ENCODE measurements around the gene ZRANB3. TPM values are rescaled to one million over a fixed set of nuclear protein-coding genes. Genes with fewer than 3 reads are reported as not detected.

ZRANB3 gene
- total RNA-seq, 1 donor from 2014 or later: 18.6 TPM

GRCh38 chr2:135317375-135317774 is 213.6 kb downstream of the ZRANB3 start:
- H3K9me3 Mint-ChIP-seq (ENCODE audit: low read depth): no peaks in the 10 kb centered on the region
- no peak for TF ChIP-seq CTCF (IDR thresholded peaks at IDR 0.05; ENCODE audit: unreplicated experiment)
- no peaks in the 10 kb centered on the region for H3K4me1 Mint-ChIP-seq (ENCODE audit: low read depth)
- no peak for DNase-seq (ENCODE audit: low spot score, unreplicated experiment)
- H3K27me3 Mint-ChIP-seq: no peaks in the 10 kb centered on the region
- no peaks in the 10 kb centered on the region for H3K36me3 Mint-ChIP-seq (ENCODE audit: insufficient read depth)
- no peak overlapping the region for H3K4me3 Mint-ChIP-seq (ENCODE audit: low read depth)
- no peak overlapping the region for H3K27ac Mint-ChIP-seq

DNA sequence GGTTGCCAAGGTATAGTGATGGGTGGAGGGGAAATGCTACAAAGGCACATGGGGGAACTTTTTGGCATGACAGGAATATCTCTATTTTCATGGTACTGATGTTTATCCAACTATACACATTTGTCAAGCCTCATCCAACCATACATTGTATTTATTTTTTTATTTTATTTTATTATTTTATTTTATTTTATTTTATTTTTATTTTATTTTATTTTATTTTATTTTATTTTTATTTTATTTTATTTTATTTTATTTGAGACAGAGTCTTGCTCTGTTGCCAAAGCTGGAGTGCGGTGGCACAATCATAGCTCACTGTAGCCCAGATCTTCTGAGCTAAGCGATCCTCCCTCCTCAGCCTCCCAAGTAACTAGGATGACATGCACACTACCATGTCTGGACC is 219.1 kb downstream of the ZRANB3 start:
- Mint-ChIP-seq H3K27me3 (no peaks in the 10 kb centered on the region), H3K4me1 (ENCODE audit: low read depth) (no peaks in the 10 kb centered on the region), H3K36me3 (ENCODE audit: insufficient read depth) (peaks cover 5% of the 10 kb centered on the region), H3K4me3 (ENCODE audit: low read depth) (no peak overlapping the region), H3K27ac (no peak overlapping the region), H3K9me3 (ENCODE audit: low read depth) (peaks cover 7% of the 10 kb centered on the region)
- no peak for DNase-seq (ENCODE audit: low spot score, unreplicated experiment)
- TF ChIP-seq CTCF (IDR thresholded peaks at IDR 0.05; ENCODE audit: unreplicated experiment): no peak

GRCh38 chr2:135311268-135311667 is 219.8 kb downstream of the ZRANB3 start:
- no peaks in the 10 kb centered on the region for H3K4me1 Mint-ChIP-seq (ENCODE audit: low read depth)
- no peak for TF ChIP-seq CTCF (IDR thresholded peaks at IDR 0.05; ENCODE audit: unreplicated experiment)
- H3K9me3 Mint-ChIP-seq (ENCODE audit: low read depth): peaks cover 7% of the 10 kb centered on the region
- H3K36me3 Mint-ChIP-seq (ENCODE audit: insufficient read depth): peaks cover 5% of the 10 kb centered on the region
- no peaks in the 10 kb centered on the region for H3K27me3 Mint-ChIP-seq
- H3K27ac Mint-ChIP-seq: no peak overlapping the region
- no peak for DNase-seq (ENCODE audit: low spot score, unreplicated experiment)
- H3K4me3 Mint-ChIP-seq (ENCODE audit: low read depth): no peak overlapping the region

GRCh38 chr2:135304694-135305093 is 226.3 kb downstream of the ZRANB3 start:
- Mint-ChIP-seq H3K36me3 (ENCODE audit: insufficient read depth) (peaks cover 7% of the 10 kb centered on the region), H3K9me3 (ENCODE audit: low read depth) (peaks cover 15% of the 10 kb centered on the region), H3K4me3 (ENCODE audit: low read depth) (no peak overlapping the region), H3K4me1 (ENCODE audit: low read depth) (no peaks in the 10 kb centered on the region), H3K27me3 (no peaks in the 10 kb centered on the region), H3K27ac (no peak overlapping the region)
- DNase-seq (ENCODE audit: low spot score, unreplicated experiment): no peak
- no peak for TF ChIP-seq CTCF (IDR thresholded peaks at IDR 0.05; ENCODE audit: unreplicated experiment)

DNA sequence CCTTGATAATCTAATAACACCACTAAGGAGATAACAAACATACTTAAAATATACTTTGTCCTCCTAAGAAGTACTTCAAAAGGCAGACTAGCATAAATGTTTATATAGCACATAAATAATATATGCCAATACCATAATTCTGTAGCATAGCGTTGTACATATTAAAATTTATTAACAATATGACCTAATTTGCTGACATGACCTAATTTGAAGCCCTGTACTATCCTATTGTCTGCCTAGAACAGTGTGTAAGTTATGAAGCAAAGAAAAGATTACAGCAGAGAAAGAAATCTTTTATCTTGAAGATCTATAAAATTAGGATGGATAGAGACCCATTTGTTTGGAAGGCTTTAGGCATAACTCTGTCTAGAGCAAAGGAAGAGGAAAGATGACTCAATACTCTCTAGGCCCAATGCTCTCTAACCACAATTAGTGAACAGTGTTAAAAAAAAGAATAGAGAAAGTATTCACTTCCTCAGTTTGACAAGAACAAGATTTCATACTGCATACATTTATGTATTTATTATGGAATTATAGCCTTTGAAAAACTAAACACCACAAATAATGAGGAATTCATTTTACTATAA is 231.3 kb downstream of the ZRANB3 start:
- H3K9me3 Mint-ChIP-seq (ENCODE audit: low read depth): peaks cover 23% of the 10 kb centered on the region
- no peaks in the 10 kb centered on the region for H3K4me1 Mint-ChIP-seq (ENCODE audit: low read depth)
- H3K27ac Mint-ChIP-seq: no peak overlapping the region

More for the DNA sequence above, 231.3 kb downstream of the ZRANB3 start:
- DNase-seq (ENCODE audit: low spot score, unreplicated experiment): no peak
- no peak overlapping the region for H3K4me3 Mint-ChIP-seq (ENCODE audit: low read depth)
- no peak for TF ChIP-seq CTCF (IDR thresholded peaks at IDR 0.05; ENCODE audit: unreplicated experiment)
- H3K36me3 Mint-ChIP-seq (ENCODE audit: insufficient read depth): peaks cover 34% of the 10 kb centered on the region
- no peaks in the 10 kb centered on the region for H3K27me3 Mint-ChIP-seq
